Stimulated activated memory B cell treated with anti-CD40 and anti-IgM and Interleukin-4, amounts not matched to agents 10 μg/mL and 1 μg/mL and 100 μg/mL, for 72 hours (primary cell): Measurements from ENCODE around the gene SMAD6.
"Not testable (repeated sequence)": the region's sequence is repeated elsewhere in the genome, so short reads cannot be mapped to it uniquely, and the experiment has no call there.

Experiments
- ATAC-seq: fragments of 150-1000 bp; cut with Tn5 transposase; 2 replicates; pipeline ENCODE4 v1.10.0; 2021
- H3K27ac Mint-ChIP-seq: one replicate; pipeline ENCODE4 v1.8.0; 2022; ENCODE audit warnings: mild to moderate bottlenecking, mixed read lengths
- H3K27me3 Mint-ChIP-seq: one replicate; pipeline ENCODE4 v1.8.0; 2022; ENCODE audit warnings: mixed read lengths
- H3K36me3 Mint-ChIP-seq: one replicate; pipeline ENCODE4 v1.8.0; 2022; ENCODE audit warnings: mixed read lengths
- H3K4me1 Mint-ChIP-seq: one replicate; pipeline ENCODE4 v1.8.0; 2022; ENCODE audit warnings: mixed read lengths
- H3K4me3 Mint-ChIP-seq: one replicate; pipeline ENCODE4 v1.8.0; 2022; ENCODE audit warnings: mild to moderate bottlenecking, moderate library complexity, mixed read lengths
- H3K9me3 Mint-ChIP-seq: one replicate; pipeline ENCODE4 v1.8.0; 2022; ENCODE audit warnings: mixed read lengths

The SMAD6 gene

DNA sequence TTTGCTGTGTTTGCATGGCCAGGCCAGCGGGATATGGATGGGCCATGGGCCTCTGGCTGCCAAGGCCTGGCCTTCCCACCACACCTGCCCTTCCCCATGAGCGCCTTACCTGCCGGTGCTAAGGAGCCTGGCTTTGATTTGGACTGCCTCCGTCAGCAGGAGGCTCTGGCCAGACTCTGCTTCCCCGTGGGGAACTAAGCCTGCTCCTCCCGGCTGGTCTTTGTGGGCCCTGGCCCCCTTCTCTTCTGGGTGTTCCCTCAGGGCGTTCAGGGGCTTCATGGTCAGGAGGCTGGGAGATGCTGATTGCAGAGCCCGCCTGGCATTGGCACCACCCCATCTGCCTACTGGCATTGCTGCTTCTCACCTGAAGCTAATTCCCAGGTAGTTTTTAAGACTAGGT, 45.2 kb downstream of the SMAD6 start:
- Mint-ChIP-seq H3K27ac (no peak overlapping the region), H3K4me3 (no peak overlapping the region), H3K36me3 (no peaks in the 10 kb centered on the region), H3K4me1 (no peaks in the 10 kb centered on the region), H3K27me3 (peaks cover 8% of the 10 kb centered on the region), H3K9me3 (no peaks in the 10 kb centered on the region)
- ATAC-seq, result no peak

DNA sequence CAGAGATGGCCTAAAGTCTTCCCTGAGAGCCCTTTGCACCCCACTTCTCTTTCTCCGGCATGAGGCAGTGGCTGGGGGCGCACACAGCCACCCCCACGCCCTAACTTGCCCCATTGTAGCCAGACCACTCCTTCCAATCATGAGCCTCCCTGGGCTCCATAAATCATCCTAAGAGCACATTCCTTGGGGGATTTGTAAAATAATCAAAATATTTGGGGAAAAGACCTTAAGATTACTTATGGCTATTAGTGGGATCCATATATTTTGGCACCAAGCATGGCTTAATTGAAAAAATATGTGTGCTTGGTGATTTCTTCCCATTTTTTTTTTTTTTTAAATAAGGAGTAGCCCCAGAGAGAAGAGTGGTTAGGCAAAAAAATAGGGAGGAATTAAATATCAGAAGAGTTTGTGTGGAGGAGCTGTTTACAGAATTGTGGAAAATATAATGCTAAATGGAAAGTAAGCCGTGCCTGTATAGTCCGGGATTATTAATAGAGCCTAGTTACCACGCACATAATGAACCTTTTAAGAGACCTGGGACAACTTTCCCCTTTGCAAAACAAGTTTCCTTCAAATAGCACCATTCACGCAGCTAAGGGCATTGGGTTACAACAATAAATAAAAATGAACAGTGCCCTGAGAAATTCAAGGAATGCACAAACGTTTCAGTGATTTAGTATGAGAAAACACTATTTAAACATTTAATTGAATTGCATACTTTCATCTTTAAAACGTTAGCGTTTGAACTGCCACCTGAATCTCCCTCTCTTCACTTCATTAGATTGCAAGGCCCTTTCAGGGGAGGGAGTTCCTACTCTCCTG, 46.1 kb downstream of the SMAD6 start:
- ATAC-seq, result no peak
- Mint-ChIP-seq H3K9me3 (no peaks in the 10 kb centered on the region), H3K4me3 (no peak overlapping the region), H3K4me1 (no peaks in the 10 kb centered on the region), H3K27ac (no peak overlapping the region), H3K36me3 (no peaks in the 10 kb centered on the region), H3K27me3 (peaks cover 10% of the 10 kb centered on the region)

DNA sequence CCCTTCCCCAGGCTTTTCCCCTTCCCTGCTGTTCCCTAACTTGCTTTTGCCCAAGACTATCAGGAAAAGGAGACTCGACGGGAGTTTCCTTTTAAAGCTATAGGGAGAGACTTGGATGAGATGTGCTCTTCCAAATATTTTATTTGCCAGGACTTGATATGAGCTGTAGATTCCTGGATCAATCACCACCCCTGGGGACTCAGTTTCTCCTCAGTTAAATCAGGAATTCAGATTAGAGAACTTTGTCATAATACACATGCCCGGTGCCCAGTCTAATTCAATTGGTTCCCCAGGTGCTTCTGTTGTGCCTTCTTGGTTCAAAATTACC, 46.6 kb downstream of the SMAD6 start:
- Mint-ChIP-seq H3K27me3 (peaks cover 16% of the 10 kb centered on the region), H3K36me3 (no peaks in the 10 kb centered on the region), H3K27ac (no peak overlapping the region), H3K4me3 (no peak overlapping the region), H3K4me1 (peaks cover 2% of the 10 kb centered on the region), H3K9me3 (no peaks in the 10 kb centered on the region)
- no peak for ATAC-seq

DNA sequence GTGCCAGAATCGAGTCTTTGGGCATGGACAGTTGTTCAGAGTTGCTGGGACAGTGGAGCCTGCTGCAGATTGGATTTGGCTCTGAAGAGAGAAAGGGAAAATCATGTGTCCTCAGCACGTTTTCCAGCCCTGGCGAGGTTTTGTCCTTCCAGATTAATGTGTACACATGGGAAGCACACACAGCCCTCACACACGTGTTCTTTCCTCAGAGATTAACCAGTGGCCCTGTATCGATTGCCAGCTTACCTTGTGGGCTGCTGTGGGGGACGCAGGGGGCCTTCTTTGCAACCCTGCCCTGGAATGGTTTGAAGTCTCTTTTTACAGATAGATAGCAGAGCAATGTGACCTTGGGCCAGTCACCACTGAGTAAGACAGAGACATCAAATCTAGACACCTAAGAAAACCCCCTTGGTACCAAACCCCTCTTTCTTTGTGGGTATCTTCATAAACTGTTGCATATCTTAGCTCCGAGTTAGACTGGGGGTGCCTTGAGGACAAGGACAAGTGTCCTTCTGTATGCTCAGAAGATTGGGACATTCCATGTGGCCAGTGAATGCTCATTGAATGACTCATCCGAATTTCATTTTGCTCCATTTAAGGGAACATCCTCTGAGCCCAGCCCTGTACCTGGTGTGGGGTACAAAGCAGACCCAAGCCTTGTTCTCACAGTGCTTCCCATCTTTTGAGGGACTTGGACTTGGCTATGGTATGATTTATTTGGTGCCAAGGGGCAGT, 48.0 kb downstream of the SMAD6 start:
- Mint-ChIP-seq H3K9me3 (peaks cover 5% of the 10 kb centered on the region), H3K27ac (no peak overlapping the region), H3K4me3 (no peak overlapping the region)

DNA sequence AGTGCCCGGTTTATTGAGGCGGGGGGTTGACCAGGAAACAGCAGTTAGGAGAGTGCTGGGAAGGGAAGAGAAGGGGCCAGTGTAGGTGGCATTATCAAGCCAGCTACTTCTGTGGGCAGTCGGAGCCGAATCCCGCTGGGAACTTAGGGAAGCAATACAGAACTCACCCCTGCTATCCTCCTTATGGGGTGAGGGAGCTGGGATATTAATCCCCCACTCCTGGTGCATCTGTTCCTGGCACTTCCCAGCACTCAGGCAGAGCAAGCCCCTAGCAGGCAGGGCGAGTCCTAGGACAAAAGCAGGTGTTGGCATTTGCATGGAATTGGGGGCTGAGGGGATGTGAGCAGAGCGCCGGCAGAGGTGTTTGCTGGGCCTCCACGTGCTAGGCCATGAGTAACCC, 48.6 kb downstream of the SMAD6 start:
- peaks cover 9% of the 10 kb centered on the region for H3K9me3 Mint-ChIP-seq
- H3K4me1 Mint-ChIP-seq, result peaks cover 11% of the 10 kb centered on the region
- no peak for ATAC-seq
- H3K4me3 Mint-ChIP-seq, result no peak overlapping the region
- no peak overlapping the region for H3K27ac Mint-ChIP-seq
- peaks cover 7% of the 10 kb centered on the region for H3K36me3 Mint-ChIP-seq
- H3K27me3 Mint-ChIP-seq, result peaks cover 35% of the 10 kb centered on the region

More for the DNA sequence above, 48.0 kb downstream of the SMAD6 start:
- Mint-ChIP-seq H3K4me1 (peaks cover 11% of the 10 kb centered on the region), H3K27me3 (peaks cover 29% of the 10 kb centered on the region), H3K36me3 (peaks cover 2% of the 10 kb centered on the region)
- ATAC-seq, result no peak

DNA sequence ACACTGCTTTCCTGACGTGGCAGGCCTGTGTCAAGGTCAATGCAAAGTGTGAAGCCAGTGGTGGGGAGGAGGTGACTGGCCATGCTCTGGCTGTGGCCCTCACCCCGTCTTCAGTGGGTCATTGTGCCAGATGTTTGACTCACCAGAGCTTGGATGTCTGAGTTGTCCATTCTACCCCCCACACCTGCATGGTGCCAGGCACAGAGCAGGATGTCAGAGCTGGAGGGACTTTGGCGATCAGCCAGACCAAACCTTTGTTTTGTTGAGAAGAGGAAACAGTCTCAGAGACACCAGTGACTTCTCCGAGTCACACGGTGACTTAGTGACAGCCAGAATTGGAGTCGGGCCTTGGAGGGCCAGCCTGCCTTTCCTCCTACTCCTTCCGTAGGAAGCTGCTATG, 49.5 kb downstream of the SMAD6 start:
- H3K27ac Mint-ChIP-seq, result no peak overlapping the region
- H3K9me3 Mint-ChIP-seq, result peaks cover 9% of the 10 kb centered on the region
- peaks cover 42% of the 10 kb centered on the region for H3K27me3 Mint-ChIP-seq
- H3K36me3 Mint-ChIP-seq, result peaks cover 7% of the 10 kb centered on the region
- ATAC-seq, result peak; percentile 18
- no peak overlapping the region for H3K4me3 Mint-ChIP-seq
- peaks cover 11% of the 10 kb centered on the region for H3K4me1 Mint-ChIP-seq

DNA sequence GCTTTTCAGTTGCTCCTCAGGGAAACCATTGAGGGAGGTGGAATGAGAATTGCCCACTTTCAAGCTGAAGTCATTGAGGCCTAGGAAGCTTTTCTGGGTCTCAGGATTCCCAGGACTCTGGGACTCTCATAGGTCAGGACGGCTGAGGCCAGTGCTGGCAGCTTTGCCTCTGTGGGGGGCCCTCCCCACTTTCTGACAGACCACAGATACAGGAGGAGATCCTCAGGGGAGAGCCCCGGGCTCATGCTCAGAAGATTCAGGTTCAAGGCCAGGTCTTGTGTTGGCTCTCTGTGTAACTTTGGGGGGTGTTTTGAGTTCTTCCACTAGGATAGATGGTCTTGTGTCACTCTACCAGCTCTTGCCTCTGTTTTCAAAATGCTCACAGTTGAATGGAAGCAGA, 50.0 kb downstream of the SMAD6 start:
- Mint-ChIP-seq H3K27ac (no peak overlapping the region), H3K27me3 (peaks cover 47% of the 10 kb centered on the region), H3K36me3 (peaks cover 7% of the 10 kb centered on the region), H3K4me1 (peaks cover 11% of the 10 kb centered on the region), H3K4me3 (no peak overlapping the region), H3K9me3 (peaks cover 9% of the 10 kb centered on the region)
- ATAC-seq, result no peak

DNA sequence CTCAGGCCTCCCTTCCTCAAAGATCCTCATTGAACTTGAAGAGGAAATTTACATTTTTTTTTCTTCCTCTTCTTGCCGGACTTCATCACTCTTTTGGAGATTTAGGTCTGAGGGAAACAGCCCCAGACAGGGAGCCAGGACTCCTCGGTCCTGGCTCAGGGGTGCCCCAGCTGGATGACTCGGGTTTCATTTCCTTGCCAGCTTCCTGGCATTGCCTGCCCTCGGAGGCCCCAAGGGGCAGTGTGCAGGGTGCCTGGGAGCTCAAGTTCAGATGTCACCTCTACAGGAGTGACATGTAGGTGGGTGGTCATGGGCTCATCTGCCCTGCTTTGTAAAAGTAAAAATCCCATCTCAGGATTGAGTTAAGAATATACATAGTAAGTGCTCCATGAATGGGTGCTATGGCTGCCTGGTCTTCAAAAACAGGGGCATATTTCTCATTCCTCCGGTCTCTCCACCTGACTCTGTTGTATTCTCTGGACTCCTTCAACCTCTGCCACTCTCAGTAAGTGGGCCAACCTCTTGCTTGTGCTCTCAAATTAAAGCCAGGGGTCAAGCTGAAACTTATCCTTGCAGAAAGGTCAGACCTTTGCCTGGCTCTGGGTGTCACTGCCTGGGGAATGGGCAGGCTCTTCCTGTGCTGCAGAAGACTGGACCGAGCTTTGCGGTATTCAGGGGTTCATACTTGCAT, 51.8 kb downstream of the SMAD6 start:
- Mint-ChIP-seq H3K9me3 (peaks cover 9% of the 10 kb centered on the region), H3K4me1 (peaks cover 11% of the 10 kb centered on the region), H3K4me3 (no peak overlapping the region), H3K36me3 (peaks cover 7% of the 10 kb centered on the region), H3K27ac (no peak overlapping the region), H3K27me3 (peaks cover 64% of the 10 kb centered on the region)
- ATAC-seq, result no peak

DNA sequence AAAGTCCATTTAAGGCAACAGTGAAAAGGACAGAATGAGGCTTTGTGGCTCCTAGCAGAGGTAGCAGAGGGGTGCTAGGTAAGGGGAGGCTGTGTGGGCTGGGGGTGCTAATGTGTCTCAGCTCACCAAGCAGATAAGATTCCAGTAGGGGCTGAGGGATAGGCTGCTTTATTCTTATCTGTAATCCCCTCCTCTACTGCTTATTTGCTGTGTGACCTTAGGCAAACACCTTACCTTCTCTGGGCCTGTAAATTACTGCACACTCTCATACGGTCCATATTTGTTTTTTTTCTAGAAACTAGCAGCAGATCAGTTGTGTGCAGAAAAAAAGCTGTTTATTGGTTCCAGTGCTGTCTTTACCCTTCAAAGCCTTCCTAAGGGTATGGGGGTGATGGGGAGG, 52.8 kb downstream of the SMAD6 start:
- no peak for ATAC-seq
- Mint-ChIP-seq H3K4me3 (no peak overlapping the region), H3K27me3 (peaks cover 62% of the 10 kb centered on the region), H3K27ac (no peak overlapping the region), H3K36me3 (peaks cover 7% of the 10 kb centered on the region), H3K9me3 (peaks cover 9% of the 10 kb centered on the region), H3K4me1 (peaks cover 11% of the 10 kb centered on the region)

DNA sequence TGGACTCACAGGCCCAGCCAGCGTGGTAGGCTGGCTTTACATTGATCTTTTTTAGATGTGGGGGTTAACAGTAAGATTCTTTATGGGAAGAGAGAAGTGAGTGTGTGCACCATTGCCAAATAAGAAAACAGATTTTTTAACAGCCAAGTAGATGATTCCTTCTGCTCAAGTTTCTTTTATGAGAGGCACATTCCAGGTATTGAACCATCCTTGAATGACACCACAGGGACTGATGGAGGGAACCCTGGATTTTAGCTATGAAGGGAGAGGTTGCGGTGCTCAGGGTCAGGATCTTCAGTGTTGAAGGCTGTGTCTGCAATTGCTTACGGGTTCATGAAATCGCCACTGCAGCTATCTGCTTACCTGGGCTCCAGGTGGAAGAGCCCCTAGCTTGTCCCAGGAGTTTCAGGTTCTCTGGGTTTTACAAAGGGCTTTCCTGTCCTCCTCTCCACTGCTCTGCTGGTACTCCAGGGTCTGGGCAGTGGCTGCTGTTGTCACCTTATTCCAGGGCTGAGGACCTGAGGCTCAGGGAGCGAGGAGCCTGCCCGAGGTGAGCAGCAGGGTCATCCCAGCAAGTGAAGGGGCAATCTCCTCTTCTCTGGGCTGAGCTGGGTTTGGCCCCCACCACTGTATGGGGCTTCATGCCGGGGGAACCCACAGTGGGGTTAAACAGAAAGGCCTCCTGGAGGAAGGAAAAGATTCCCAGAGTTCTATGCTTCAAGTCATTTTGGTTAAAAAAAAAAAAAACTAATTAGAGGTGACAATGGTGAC, 53.4 kb downstream of the SMAD6 start:
- Mint-ChIP-seq H3K36me3 (peaks cover 7% of the 10 kb centered on the region), H3K4me3 (no peak overlapping the region), H3K4me1 (peaks cover 11% of the 10 kb centered on the region), H3K9me3 (peaks cover 9% of the 10 kb centered on the region), H3K27ac (no peak overlapping the region), H3K27me3 (peaks cover 65% of the 10 kb centered on the region)
- no peak for ATAC-seq

DNA sequence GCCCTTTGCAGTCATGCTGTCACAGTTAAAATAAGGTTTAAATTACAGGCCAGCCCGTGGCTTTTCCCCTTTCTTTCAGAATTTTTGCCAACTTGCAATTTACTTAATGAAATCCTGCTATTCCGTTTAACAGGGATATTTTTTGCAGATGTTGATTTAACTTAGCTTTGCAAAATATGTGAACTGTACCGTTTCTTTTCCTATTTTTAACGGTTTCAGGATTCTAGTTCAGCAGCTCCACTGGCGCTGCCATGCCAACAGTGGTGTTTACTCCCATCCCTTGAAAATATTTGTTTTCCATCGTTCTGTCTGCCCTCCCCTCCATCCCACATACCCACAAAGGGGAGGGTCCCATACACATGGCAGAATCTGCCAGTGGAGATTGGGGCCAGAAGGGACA, 54.3 kb downstream of the SMAD6 start:
- H3K4me3 Mint-ChIP-seq, result no peak overlapping the region
- H3K9me3 Mint-ChIP-seq, result peaks cover 9% of the 10 kb centered on the region
- H3K27me3 Mint-ChIP-seq, result peaks cover 73% of the 10 kb centered on the region
- peaks cover 7% of the 10 kb centered on the region for H3K36me3 Mint-ChIP-seq
- H3K27ac Mint-ChIP-seq, result no peak overlapping the region
- peaks cover 11% of the 10 kb centered on the region for H3K4me1 Mint-ChIP-seq
- no peak for ATAC-seq

DNA sequence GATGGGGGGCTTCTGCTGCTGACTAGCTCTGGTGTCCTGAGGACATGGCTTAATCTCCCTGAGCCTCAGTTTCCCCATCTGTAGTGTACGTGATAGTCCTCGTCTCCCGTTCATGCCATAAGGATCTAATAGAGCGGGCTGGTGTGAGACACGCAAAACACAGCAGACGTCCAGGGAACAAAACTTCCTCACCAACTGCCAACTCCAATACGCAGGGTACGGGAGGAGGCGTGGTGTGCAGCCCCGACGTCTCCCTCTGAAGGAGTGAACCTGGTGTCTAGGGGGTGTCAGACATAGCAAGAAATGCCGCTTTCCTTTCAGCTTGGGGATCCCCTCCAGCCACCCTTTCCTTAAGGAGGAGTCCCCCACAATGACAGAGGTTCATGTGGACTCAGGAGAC, 55.0 kb downstream of the SMAD6 start:
- Mint-ChIP-seq H3K27me3 (peaks cover 81% of the 10 kb centered on the region), H3K4me3 (no peak overlapping the region), H3K4me1 (peaks cover 11% of the 10 kb centered on the region), H3K9me3 (peaks cover 9% of the 10 kb centered on the region), H3K36me3 (peaks cover 7% of the 10 kb centered on the region), H3K27ac (no peak overlapping the region)
- peak; percentile 6 for ATAC-seq

DNA sequence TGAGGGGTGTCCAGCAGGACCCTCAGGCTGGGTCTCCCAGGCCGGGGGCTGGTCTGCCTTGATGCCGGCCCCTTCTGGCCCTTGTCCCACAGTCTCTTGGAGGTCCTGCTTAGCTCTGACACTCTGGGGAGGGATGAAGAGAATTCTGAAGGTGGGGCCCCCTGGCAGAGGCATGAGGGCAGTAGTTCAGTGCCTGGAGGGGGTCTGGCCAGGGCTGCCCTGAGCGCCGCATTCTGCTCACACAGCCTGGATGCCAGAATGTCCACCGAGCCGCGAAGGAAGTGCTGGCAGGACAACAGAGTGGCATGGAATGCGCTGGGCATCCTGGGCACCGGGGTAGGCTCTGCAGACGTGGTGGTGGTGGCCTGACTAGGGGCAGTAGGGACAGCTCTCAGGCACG, 55.5 kb downstream of the SMAD6 start:
- ATAC-seq, result no peak
- no peak overlapping the region for H3K4me3 Mint-ChIP-seq
- peaks cover 7% of the 10 kb centered on the region for H3K36me3 Mint-ChIP-seq
- peaks cover 11% of the 10 kb centered on the region for H3K4me1 Mint-ChIP-seq
- peaks cover 9% of the 10 kb centered on the region for H3K9me3 Mint-ChIP-seq
- H3K27me3 Mint-ChIP-seq, result peaks cover 85% of the 10 kb centered on the region
- H3K27ac Mint-ChIP-seq, result no peak overlapping the region

DNA sequence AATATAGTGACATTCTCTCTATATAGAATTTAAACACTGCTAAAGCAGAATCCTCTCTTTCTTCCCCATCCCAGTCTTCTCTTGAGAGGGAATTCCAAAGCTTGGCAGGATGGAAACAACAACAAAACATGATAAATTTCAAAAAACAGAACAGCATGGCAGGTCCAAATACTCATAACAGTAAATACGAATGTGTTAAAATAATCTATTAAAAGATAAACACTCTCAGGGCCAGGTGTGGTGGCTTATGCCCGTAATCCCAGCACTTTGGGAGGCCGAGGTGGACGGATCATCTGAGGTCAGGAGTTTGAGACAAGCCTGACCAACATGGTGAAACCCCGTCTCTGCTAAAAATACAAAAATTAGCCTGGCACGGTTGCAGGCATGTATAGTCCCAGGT, 56.2 kb downstream of the SMAD6 start:
- peaks cover 89% of the 10 kb centered on the region for H3K27me3 Mint-ChIP-seq
- H3K4me3 Mint-ChIP-seq, ATAC-seq, H3K36me3 Mint-ChIP-seq, H3K9me3 Mint-ChIP-seq, H3K27ac Mint-ChIP-seq: not testable (repeated sequence)
- peaks cover 11% of the 10 kb centered on the region for H3K4me1 Mint-ChIP-seq

DNA sequence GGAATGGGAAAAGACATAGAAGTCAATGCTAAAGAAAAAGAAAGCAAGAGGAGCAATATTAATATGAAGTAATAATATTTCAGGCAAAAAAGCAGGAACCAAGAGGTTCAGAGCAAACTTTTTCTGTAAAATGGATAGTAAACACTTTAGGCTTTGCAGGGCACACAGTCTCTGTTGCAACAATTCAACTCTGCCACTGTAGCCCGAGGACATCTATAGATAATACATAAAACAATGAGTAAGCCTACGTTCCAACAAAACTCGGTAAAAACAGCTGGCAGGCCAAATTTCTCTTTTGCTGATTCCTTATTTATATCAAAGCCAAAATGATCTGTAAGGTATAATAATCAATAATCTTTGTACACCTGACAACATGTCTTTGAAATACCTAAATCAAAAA, 56.8 kb downstream of the SMAD6 start:
- no peak for ATAC-seq
- Mint-ChIP-seq H3K4me3 (no peak overlapping the region), H3K27me3 (peaks cover 89% of the 10 kb centered on the region), H3K27ac (no peak overlapping the region), H3K9me3 (peaks cover 9% of the 10 kb centered on the region), H3K4me1 (peaks cover 7% of the 10 kb centered on the region), H3K36me3 (peaks cover 7% of the 10 kb centered on the region)
